ENCODE results near the gene KRTAP5-2. TPM values are rescaled to one million over a fixed set of nuclear protein-coding genes. Genes with fewer than 3 reads are reported as not detected.
"Not testable (repeated sequence)": the region's sequence is repeated elsewhere in the genome, so short reads cannot be mapped to it uniquely, and the experiment has no call there.

Gene KRTAP5-2
- total RNA-seq, 2 donors from 2014 or later = not detected

DNA sequence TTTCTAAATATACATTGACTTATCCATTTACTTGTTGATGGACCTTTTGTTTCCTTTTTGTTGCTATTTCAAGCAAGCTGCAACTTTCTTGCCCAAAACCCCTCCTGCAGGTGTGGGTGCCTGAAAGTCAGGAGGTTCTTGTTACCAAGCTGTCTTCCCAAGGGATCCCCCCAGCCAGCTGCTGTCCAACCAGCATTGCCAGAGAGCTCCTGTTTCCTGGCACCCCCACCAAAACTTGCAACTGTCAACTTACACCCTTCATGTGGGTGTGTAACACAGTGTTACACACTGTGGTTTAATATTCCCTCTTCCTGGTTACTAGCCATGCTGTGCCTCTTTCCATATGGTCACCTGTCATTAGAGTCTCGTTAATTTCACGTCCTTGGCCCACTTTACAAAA lies 11.4 kb downstream of the KRTAP5-2 start:
- no peaks in the 10 kb centered on the region for H3K9me3 Mint-ChIP-seq
- Histone ChIP-seq H3K36me3 (ENCODE audit: control insufficient read depth, insufficient read depth, low read length) (no peaks in the 10 kb centered on the region), H3K9me3 (ENCODE audit: control insufficient read depth, low read length) (no peaks in the 10 kb centered on the region), H3K4me3 (ENCODE audit: low read length) (no peak overlapping the region), H3K27me3 (ENCODE audit: control insufficient read depth, insufficient read depth, low read length, poor library complexity, severe bottlenecking) (no peaks in the 10 kb centered on the region), H3K4me1 (ENCODE audit: control insufficient read depth, insufficient read depth, low read length) (no peaks in the 10 kb centered on the region), H3K27ac (ENCODE audit: low read depth, low read length) (no peak overlapping the region), H3K9ac (ENCODE audit: extremely low read depth, low read length, poor library complexity, severe bottlenecking) (no peak overlapping the region)
- no peak overlapping the region for H3K4me3 Mint-ChIP-seq
- no peaks in the 10 kb centered on the region for H3K36me3 Mint-ChIP-seq (ENCODE audit: low read depth)
- no peaks in the 10 kb centered on the region for H3K4me1 Mint-ChIP-seq
- DNase-seq = no peak
- WGBS, 2 experiments (ENCODE audit: insufficient coverage in 1 of 2, insufficient read length in 1 of 2) = 97 to 100% methylated on average over 2 of the region's 2 CpGs
- no peak overlapping the region for H3K27ac Mint-ChIP-seq
- no peak for TF ChIP-seq CTCF (conservative IDR thresholded peaks at IDR 0.05)
- H3K27me3 Mint-ChIP-seq (ENCODE audit: insufficient read depth) = peaks cover 8% of the 10 kb centered on the region

DNA sequence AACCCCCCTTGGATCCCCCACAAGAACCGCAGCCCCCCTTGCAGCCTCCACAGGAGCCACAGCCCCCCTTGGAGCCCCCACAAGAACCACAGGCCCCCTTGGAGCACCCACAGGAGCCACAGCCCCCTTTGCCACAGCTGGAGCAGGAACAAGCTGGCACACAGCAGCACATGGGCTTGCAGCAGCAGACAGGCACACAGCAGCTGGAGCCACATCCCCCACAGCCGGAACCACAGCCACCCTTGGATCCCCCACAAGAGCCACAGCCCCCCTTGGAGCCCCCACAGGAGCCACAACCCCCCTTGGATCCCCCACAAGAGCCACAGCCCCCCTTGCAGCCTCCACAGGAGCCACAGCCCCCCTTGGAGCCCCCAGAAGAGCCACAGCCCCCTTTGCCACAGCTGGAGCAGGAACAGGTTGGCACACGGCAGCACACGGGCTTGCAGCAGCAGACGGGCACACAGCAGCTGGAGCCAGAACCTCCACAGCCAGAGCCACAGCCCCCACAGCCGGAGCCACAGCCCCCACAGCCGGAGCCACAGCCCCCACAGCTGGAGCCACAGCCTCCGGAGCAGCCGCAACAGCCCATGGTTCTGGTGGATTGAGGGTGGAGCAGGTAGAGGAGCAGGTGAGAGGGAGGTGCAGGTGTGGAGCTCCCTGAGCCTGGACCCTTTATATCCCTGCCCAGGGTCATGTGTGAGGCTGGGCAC lies 13.3 kb downstream of the KRTAP5-2 start, which contains the start of gene KRTAP5-1:
Gene KRTAP5-1 (minus strand): TSS at position 623 of the 710 bp plus-strand sequence. CDS start 34 bp downstream, at position 589.
- H3K9ac ChIP-seq (ENCODE audit: extremely low read depth, low read length, poor library complexity, severe bottlenecking); H3K9me3 Mint-ChIP-seq; DNase-seq; H3K27me3 ChIP-seq (ENCODE audit: control insufficient read depth, insufficient read depth, low read length, poor library complexity, severe bottlenecking); H3K4me3 Mint-ChIP-seq; H3K27me3 Mint-ChIP-seq (ENCODE audit: insufficient read depth); H3K27ac Mint-ChIP-seq; H3K36me3 Mint-ChIP-seq (ENCODE audit: low read depth); H3K9me3 ChIP-seq (ENCODE audit: control insufficient read depth, low read length); H3K36me3 ChIP-seq (ENCODE audit: control insufficient read depth, insufficient read depth, low read length); H3K4me1 ChIP-seq (ENCODE audit: control insufficient read depth, insufficient read depth, low read length); H3K4me1 Mint-ChIP-seq; H3K4me3 ChIP-seq (ENCODE audit: low read length); H3K27ac ChIP-seq (ENCODE audit: low read depth, low read length): not testable (repeated sequence)
- WGBS, 2 experiments (ENCODE audit: insufficient coverage in 1 of 2, insufficient read length in 1 of 2) = 87 to 100% methylated on average over 1 to 7 of the region's 9 CpGs

DNA sequence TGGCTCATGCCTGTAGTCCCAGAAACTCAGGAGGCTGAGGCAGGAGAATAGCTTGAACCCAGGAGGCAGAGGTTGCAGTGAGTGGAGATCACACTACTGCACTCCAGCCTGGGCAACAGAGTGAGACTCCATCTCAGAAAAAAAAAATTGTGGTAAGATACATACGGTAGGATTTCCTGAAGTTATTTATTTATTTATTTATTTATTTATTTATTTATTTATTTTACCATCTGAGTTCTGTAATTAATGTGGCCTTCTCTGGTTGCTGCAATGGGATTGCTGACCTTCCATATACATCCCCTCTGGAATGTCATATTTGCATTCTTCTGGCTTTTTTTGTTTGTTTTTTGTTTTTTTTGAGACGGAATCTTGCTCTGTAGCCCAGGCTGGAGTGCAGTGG lies 15.2 kb downstream of the KRTAP5-2 start:
- not testable (repeated sequence) for H3K36me3 Mint-ChIP-seq (ENCODE audit: low read depth); H3K9me3 ChIP-seq (ENCODE audit: control insufficient read depth, low read length); H3K4me1 Mint-ChIP-seq; H3K27me3 Mint-ChIP-seq (ENCODE audit: insufficient read depth); H3K27ac ChIP-seq (ENCODE audit: low read depth, low read length); H3K4me3 Mint-ChIP-seq; H3K9ac ChIP-seq (ENCODE audit: extremely low read depth, low read length, poor library complexity, severe bottlenecking); H3K27ac Mint-ChIP-seq; H3K9me3 Mint-ChIP-seq; H3K27me3 ChIP-seq (ENCODE audit: control insufficient read depth, insufficient read depth, low read length, poor library complexity, severe bottlenecking); DNase-seq; H3K36me3 ChIP-seq (ENCODE audit: control insufficient read depth, insufficient read depth, low read length); H3K4me3 ChIP-seq (ENCODE audit: low read length); H3K4me1 ChIP-seq (ENCODE audit: control insufficient read depth, insufficient read depth, low read length)
- 86% methylated on average over 1 of the region's 2 CpGs; no CpG with 5 or more reads in 1 of the 2 experiments for WGBS, 2 experiments (ENCODE audit: insufficient coverage in 1 of 2, insufficient read length in 1 of 2)

GRCh38 chr11:1581976-1582375 lies 16.1 kb downstream of the KRTAP5-2 start:
- Histone ChIP-seq H3K27me3 (ENCODE audit: control insufficient read depth, insufficient read depth, low read length, poor library complexity, severe bottlenecking) (no peaks in the 10 kb centered on the region), H3K9me3 (ENCODE audit: control insufficient read depth, low read length) (no peaks in the 10 kb centered on the region), H3K9ac (ENCODE audit: extremely low read depth, low read length, poor library complexity, severe bottlenecking) (no peak overlapping the region), H3K4me3 (ENCODE audit: low read length) (no peak overlapping the region), H3K4me1 (ENCODE audit: control insufficient read depth, insufficient read depth, low read length) (no peaks in the 10 kb centered on the region), H3K36me3 (ENCODE audit: control insufficient read depth, insufficient read depth, low read length) (no peaks in the 10 kb centered on the region), H3K27ac (ENCODE audit: low read depth, low read length) (no peak overlapping the region)
- TF ChIP-seq CTCF (conservative IDR thresholded peaks at IDR 0.05) = no peak
- no peaks in the 10 kb centered on the region for H3K36me3 Mint-ChIP-seq (ENCODE audit: low read depth)
- H3K9me3 Mint-ChIP-seq = peaks cover 8% of the 10 kb centered on the region
- DNase-seq = no peak
- peaks cover 8% of the 10 kb centered on the region for H3K27me3 Mint-ChIP-seq (ENCODE audit: insufficient read depth)
- no peak overlapping the region for H3K4me3 Mint-ChIP-seq
- H3K4me1 Mint-ChIP-seq = no peaks in the 10 kb centered on the region
- no peak overlapping the region for H3K27ac Mint-ChIP-seq
- 85 to 87% methylated on average over 9 of the region's 9 CpGs for WGBS, 2 experiments (ENCODE audit: insufficient coverage in 1 of 2, insufficient read length in 1 of 2)

All from endodermal cell (in vitro differentiated cells).